DND-41 (cell line): ENCODE data around the gene AGR3.

Source experiments
- CTCF ChIP-seq: IDR thresholded peaks from 2 replicates; pipeline ENCODE4 v1.5.1; 2012; ENCODE audit warnings: borderline replicate concordance, low read length, moderate library complexity, mild to moderate bottlenecking; ENCODE audit not compliant: poor library complexity, severe bottlenecking; ENCODE audit errors: extremely low read depth
- EZH2 ChIP-seq: IDR thresholded peaks from 3 replicates; pipeline ENCODE4 v1.6.1; 2012; ENCODE audit warnings: borderline replicate concordance, low read depth, mild to moderate bottlenecking, moderate library complexity, low read length, inconsistent platforms; ENCODE audit not compliant: severe bottlenecking

- TF ChIP-seq EZH2, result no peak
- TF ChIP-seq CTCF, result no peak
Observed at GRCh38 chr7:16841681-16842080, 40.1 kb downstream of the AGR3 start.
